D341Med (cell line): ENCODE measurements around the gene SLC25A18.

Experiments
- DNase-seq: peaks from one replicate; pipeline ENCODE4 v3.0.0; 2012; ENCODE audit warnings: low spot score

The SLC25A18 gene

DNA sequence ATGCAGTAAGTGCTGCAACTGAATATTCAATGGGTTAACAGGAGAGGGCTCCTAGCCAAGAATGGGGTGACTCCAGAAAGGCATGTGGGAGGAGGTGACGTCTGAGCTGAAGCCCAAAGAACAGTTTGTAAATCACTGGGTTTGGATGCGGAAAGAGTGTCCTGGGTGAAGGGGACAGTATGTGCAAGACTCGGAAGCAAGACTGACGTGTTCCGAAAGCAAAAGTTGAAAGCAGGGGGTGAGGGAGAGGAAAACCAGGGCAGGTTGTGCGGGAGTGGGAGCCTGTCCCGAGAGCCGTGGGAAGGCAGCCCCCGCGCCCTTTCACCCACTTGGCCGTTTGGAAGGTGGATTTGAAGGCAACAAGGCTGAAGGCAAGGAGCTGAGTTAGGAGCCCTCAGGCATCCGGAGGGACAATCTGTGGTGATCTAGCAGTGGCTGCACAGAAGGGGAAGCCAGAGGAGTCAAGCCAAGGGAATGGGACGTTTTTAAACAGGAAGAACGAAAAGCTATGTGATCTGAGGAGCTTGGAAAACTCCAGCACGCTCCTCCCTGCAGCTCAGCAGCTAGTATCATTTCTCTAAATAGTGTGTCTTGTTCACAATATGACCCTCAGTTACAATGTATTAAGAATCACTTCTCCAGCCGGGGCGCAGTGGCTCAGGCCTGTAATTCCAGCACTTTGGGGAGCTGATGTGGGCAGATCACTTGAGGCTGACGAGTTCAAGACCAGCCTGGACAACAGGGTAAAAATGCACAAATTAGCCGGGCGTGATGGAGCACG lies 7.7 kb downstream of the SLC25A18 start:
- no peak for DNase-seq

DNA sequence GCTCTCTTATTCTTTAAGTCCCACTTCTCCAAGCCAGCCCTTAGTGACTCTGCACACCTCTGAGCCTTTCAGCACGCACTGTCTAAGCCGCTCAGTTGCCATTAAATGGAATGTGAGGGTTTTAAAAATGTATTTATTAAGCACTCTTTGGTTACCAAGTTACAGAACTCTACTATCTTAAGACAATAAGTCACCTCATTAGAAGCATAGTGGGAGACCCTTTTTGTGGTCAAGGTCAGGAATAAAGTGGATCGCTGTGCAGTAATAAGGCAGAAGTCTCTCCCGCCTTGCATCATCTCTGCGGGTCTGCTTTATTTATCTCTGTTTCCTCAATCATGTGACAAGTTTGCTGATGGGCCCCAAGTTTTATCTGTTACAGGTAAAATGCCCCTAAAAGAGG lies 11.9 kb downstream of the SLC25A18 start:
- no peak for DNase-seq

DNA sequence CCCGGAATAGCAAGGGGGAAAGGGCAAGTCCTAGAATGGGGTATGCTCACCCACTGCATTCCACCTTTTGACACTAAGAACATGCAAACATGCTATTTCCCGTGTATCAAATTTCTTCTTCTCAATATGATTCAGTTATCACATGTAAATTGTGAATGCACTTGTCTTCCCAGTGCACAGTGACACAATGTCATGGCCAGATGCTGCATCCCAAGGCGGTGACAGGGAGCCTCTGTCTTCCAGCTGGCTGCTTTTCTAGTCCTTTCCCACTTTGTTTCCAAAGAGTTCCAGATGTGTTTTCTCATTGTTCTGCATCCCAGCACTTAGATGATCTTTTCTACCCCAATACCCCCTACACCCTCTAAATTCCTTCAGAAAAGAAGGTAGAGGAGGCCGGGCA lies 12.4 kb downstream of the SLC25A18 start:
- no peak for DNase-seq

DNA sequence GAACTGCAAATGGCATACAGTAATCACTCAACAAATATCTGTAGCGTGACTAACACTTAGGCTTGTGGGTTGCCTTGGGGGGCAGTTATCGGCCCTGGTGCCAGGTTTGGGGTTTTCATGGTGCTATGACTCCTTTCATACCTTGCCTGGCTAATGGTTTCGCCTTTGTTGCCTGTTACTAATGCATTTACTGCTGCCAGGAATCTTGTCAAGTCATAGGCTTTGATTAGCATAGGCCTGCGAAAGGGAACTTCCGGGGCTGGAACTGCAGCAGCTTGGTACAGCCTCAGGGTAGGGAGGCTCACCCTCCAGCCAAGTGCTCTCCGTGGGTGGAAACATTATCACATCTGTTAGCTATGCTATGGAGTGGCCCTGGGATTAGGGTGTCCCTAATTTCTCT lies 13.2 kb downstream of the SLC25A18 start:
- no peak for DNase-seq

DNA sequence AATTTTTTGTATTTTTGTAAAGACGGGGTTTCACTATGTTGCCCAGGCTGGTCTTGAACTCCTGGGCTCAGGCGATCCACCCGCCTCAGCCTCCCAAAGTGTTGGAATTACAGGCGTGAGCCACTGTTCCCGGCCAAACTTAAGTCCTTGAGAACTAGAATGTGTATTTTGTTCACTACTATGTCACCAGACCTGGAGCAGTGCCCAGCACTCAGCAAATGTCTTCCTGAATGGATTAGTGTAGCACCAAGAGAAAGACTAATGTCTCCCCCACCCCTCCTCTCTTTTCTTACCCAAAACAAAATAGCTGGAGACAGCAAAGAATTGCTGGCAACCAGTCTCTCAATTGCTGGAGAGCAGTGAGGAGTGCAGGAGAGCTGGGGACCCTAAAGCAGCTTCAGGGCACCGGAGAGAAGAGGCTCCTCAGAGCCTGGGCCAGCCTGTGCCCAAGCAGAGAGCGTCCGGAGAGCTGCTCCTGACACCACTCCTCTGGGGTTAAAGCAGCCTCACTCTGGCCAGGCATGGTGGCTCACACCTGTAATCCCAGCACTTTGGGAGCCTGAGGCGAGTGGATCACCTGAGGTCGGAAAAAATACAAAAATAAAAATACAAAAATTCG lies 14.9 kb downstream of the SLC25A18 start:
- no peak for DNase-seq

DNA sequence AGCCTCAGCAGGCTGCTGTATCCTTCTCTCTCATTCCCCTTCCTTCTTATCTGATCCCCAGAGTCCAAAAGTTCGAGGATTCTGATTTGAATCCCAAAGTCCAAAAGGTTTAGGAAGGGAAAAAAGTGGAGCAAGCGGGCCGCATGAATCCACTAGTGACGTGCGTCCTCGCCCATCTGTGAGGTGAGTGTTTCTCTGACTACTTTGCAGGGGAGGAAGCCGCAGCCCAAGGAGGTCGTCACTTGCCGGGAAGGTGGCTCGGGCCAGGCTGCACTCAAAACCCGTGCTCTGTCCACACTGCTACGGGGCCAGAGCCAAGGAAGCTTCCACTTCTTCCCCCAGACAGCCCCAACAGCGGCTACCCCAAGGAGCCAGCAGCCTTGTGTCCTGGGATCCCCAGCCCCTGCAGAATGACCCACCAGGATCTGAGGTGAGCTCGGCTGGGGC lies 16.3 kb downstream of the SLC25A18 start:
- no peak for DNase-seq

DNA sequence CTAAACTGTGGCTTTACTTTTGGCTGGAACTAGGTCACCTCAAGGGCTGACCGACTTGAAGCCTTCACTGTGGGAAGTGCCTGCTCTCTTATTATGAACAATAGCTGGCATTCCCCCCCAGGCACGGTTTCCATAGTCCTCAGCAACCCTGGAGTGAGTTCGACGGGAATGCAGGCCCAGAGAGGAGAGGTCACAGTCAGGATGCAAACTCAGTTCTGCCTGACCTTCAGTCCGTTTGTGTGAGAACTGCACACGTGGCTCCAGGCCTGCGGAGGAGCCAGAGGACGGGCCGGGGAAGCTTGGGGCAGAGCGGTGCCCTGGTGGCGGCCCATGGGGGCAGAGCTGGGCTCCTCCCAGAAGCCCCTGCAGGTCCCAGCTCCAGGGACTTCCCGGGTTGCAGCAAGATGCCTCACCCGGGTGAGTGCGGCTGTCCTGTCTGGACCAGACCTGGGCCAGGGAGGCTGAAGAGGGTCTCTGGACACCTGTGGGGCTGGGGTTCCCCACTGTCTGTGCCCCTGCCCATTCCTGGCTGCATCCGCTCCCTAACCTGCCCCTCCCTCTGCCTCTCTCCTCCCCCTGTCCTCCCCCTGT lies 17.2 kb downstream of the SLC25A18 start:
- no peak for DNase-seq

DNA sequence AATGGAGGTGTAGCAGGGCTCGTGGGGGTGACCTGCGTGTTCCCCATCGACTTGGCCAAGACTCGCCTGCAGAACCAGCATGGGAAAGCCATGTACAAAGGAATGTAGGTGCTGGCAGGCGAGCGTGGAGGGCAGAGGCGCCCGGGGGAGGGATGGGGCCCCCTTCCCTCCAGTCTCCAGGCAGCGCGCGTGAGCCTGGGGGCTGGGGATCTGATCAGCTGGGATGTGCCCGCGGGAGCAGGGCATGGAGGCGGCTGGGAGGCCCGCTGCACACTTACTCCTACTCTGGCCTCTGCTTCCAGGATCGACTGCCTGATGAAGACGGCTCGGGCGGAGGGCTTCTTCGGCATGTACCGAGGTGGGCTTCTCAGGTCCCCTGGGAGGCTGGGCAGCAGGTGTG lies 17.8 kb downstream of the SLC25A18 start:
- DNase-seq, result no peak

DNA sequence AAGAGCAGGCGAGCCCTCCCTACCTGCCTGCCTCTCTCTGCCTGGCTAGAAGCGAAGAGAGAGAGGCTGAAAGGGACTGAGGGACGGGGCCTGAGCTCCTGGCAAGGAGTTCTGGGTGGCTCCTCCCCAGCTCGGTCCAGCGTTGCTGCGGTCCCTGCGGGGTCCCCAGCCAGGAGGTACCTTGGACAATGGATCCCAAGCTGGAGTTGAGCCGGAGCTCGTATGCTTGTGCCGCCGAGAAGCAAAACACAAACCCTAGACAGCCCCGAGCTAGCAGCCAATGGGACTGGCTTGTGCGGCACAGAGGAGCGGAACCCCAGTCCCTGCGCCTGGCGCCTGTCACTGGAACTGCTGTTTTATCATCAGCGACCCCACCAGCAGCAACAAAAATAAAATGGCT lies 18.3 kb downstream of the SLC25A18 start:
- no peak for DNase-seq

DNA sequence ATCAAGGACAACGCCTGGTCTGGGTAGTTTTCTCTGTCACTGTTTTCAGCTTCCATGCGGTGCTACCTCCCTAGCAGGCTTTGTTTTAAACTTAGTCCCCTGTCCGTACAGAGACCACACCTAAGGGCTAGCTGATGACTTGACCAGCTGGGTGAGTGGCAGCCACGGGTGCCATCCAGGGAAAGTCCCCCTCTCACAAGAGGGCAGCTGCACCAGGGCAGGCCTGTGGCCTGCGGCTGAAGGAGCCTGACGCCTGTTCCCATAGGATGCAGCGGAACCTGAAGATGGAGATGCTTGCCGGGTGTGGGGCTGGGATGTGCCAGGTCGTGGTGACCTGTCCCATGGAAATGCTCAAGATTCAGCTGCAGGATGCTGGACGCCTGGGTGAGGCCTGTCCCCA lies 19.9 kb downstream of the SLC25A18 start:
- no peak for DNase-seq

DNA sequence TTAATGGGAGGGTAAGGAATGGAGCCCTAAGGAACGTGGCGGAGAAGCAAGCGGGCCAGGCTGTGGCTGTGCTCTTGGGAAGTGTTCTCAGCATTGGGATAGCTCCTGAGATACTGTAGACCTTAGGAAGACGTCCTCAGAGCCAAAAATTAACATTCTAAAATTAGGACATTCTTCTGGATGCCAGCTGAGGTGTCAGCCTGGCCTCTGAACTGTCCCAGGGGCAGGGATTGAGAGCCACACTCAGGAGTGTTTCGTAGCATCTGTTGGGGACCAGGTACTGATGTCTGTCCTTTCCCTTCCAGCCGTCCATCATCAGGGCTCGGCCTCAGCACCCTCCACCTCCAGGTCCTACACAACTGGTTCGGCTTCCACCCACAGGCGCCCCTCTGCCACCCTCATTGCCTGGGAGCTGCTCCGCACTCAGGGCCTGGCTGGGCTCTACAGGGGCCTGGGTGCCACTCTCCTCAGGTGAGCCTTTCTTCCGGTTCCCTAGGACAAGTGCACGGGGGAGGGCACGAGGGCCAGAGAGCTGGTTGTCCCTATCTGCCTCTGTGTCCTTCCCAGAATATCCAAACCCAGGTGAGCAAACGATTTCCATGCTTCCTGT lies 23.6 kb downstream of the SLC25A18 start:
- DNase-seq, result no peak

DNA sequence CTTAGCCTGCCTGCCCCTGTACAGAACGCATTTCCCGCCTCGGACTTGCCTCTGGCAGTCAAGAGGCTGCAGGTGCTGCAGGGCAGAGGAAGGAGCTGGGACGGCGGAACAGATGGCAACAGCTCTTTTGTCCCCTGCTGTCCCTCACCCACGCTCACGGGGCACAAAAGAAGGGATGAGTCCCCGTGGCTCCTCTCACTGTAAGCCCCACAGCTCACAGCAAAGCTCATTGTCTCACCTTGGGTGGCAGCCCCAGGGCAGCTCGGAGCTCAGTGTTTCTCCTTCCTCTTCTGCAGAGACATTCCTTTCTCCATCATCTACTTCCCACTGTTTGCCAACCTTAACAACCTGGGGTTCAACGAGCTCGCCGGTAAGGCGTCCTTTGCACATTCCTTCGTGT lies 24.3 kb downstream of the SLC25A18 start:
- peak; percentile 37 for DNase-seq

DNA sequence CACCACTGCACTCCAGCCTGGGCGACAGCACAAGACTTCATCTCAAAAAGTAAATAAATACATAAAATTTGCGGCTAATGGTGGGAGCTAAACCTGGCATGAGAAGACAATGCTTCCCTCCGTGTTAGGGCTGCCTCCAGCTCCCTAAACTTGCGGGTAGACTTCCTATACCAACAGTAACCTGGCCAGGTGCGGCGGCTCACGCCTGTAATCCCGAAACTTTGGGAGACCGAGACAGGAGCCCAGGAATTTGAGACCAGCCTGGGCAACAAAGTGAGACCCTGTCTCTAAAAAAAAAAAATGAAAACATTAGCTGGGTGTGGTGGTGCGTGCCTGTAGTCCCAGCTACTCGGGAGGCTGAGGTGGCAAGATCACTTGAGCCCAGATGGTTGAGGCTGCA lies 25.3 kb downstream of the SLC25A18 start:
- DNase-seq, result no peak

DNA sequence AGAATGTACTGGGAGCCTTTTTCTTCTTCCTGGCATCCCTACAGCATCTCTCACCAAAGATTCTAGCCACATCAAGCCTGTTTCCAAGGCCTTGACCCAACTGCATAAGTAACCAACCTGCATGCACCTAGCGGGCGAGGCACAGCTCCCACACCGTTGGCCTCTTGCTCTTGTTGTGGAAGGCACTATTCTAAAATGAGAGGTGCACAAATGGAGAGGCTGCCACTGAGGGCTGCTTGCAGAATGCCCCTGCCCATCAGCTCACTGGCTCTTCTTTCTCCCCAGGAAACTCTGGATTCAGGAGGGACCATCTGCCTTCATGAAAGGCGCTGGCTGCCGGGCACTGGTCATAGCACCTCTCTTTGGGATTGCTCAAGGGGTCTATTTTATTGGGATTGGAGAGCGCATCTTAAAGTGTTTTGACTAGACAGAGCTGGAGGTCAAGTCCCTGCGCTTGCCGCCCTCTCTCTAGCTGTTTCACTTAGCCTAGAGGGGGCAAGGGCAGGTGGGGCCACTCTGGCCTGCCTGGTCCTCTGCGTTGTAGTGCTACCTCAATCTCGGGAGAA lies 26.6 kb downstream of the SLC25A18 start:
- peak; percentile 21 for DNase-seq

DNA sequence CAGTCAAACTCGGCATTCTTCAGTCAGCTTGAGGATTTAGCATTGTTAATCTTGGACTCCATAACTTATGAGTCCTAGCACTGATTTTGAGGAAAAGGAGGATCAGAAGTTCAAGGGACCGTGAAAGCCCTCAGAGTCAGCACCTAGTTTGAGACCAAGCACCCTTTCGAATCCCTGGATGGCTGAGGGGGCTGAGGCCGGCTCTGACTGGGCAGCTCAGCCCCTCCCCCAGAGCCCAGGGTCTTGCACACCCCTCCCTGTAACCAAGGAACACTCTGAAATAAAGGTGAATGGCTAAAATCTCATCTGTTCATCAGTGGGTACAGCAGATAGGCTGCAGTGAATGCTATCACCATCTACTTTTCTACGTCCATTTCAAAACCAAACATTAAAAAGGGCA lies 27.3 kb downstream of the SLC25A18 start:
- DNase-seq, result no peak

DNA sequence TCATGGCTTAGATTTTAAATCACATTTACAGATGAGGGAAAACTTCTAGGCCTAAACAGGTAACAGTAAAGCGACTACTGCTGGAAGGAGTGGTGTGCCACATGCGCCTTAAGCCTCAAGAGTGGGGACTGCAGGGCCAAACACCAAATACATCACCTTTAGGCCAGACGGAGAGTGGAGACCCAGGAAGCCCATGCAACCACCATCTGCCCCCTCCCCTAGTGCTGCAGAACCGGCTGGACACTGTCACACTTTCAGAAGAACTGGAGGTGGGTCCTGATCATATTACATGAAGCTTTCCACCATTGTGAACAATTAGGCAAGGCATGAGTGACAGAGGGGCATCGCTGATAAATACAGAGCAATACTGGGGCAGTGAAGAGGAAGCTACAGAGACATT lies 28.9 kb downstream of the SLC25A18 start:
- DNase-seq, result no peak

DNA sequence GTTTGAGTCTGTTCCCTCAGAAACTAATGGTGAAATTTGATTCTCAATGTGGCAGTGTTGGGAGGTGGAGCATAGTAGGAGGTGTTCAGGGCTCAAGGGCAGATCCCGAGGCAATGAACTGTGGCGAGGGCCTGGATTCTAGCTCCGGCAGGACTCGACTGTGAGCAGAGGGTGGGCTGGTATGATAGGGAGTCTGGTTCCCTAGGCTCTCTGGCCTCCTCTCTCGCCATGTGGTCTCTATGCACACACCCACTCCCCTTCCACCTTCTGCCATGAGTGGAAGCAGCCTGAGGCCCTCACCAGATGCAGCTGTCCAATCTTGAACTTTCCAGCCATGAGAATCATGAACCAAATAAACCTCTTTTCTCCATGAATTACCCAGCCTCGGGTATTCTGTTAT lies 32.9 kb downstream of the SLC25A18 start:
- DNase-seq, result no peak

DNA sequence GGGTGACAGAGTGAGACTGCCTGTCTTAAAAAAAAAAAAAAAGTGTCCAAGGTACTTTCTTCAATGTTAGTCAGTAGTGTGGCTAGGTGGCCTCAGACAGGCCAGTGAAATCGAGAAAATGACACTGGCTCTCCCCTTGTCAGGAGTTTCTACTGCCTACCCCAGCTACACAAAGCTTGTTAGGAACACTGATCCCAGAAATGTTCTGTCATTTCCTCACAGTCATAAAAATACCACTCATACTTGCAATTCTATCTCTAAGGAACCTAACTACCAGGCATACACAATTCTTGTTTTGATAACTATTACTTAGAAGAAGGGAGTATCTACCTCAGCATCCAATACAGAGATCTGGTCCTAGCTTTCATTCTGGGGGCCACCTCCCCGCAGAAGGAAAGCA lies 33.9 kb downstream of the SLC25A18 start:
- DNase-seq, result no peak

DNA sequence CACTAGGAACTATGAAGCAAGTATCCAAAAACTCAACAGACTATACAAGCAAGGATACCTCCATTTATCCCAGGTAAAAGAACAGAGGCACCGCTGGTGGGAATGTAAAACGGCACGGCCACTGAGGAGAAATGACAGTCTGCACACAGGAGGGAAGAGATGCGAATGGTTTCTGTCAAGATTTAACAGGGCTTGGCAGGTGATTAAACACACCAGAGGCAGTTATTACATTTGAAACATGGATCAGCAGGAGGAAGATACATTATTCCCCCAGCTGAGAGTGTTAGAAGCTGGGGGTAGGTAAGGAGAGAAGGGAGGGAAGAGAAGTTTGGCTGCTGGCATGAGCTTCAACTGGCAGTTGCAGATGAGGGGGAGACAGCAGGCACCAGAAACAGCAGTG lies 35.0 kb downstream of the SLC25A18 start:
- DNase-seq, result no peak

DNA sequence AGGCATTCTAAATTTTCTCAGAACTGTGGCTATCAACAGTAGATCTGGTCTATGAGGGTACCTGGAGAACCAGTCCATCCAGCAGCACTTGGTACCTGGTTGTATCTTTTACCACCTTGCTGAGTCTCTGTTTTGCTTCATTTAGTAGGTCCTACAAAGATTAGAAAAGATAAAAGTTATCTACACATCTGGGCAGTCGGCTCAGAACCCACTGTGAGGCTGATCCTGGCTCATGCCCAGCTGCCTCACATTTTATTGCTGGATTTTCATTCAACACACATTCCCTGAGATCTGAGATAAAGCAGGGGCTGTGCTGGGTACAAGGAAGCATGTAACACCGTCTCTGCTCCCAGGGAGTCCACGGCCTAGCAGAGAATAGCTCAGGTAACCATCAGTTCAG lies 37.7 kb downstream of the SLC25A18 start:
- no peak for DNase-seq

DNA sequence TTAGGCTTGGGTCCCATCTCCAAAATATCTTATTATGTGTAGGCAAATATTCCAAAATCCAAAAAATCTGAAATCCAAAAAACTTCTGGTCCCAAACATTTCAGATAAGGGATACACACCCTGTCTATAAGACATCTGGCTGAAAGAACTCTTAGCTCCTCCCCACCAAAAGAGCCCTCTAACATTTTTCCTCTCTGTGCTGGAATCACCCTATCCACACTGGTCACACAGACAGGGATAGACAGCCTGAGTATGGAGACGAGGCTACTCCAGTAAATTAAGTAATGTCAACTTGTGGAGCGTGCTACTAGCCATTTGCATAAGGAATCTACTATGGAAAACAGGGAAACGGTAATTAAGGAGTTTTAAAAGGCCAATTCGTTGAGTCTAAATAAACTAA lies 40.4 kb downstream of the SLC25A18 start:
- DNase-seq, result no peak

DNA sequence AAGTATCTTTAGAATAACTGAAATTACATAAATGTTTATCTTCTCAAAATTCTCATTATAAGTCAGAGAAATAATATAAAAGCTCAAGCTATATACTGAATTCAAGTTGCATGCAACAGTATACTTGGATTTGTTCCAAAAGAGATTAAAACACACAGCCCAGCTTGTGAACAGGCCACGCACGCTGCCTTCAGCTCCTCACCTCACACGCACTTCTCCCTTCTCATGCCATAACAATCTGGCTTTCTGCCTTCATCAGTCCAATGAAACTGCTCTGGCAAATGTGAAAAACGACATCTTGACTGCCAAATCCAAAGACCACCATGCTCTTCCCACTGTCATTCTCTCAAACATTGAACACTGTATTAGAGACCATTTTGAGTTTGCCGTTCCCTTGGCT lies 43.2 kb downstream of the SLC25A18 start:
- peak; percentile 68 for DNase-seq
